Neural progenitor cell (in vitro differentiated cells): ENCODE results near the gene TUBAL3. TPM values are rescaled to one million over a fixed set of nuclear protein-coding genes. Genes with fewer than 3 reads are reported as not detected.

Source experiments
- DNase-seq: peaks from one replicate; pipeline ENCODE4 v3.0.0-alpha.2; 2016; ENCODE audit warnings: low spot score
- H2AFZ ChIP-seq: fragments of 200-600 bp; sonication (generic); replicated peaks from 2 replicates; pipeline ENCODE4 v1.6.1; 2016; ENCODE audit warnings: antibody characterized with exemption
- H3F3A ChIP-seq: fragments of 200-600 bp; sonication (generic); 2 replicates; pipeline ENCODE4 v1.6.1; 2016; ENCODE audit warnings: antibody characterized with exemption, low read depth
- H3K27ac ChIP-seq: fragments of 200-600 bp; sonication (generic); 2 replicates; pipeline ENCODE4 v1.5.1; 2016; ENCODE audit warnings: mild to moderate bottlenecking
- H3K27me3 ChIP-seq: fragments of 200-600 bp; sonication (generic); 2 replicates; pipeline ENCODE4 v1.6.1; 2016; ENCODE audit warnings: mild to moderate bottlenecking, moderate library complexity
- H3K36me3 ChIP-seq: fragments of 200-600 bp; sonication (generic); 2 replicates; pipeline ENCODE4 v1.5.1; 2016
- H3K4me1 ChIP-seq: fragments of 200-600 bp; sonication (generic); 2 replicates; pipeline ENCODE4 v1.6.1; 2016; ENCODE audit warnings: mixed run types
- H3K4me2 ChIP-seq: fragments of 200-600 bp; sonication (generic); 2 replicates; pipeline ENCODE4 v1.6.1; 2016
- H3K4me3 ChIP-seq: fragments of 200-600 bp; sonication (generic); 2 replicates; pipeline ENCODE4 v1.5.1; 2016
- H3K79me2 ChIP-seq: fragments of 200-600 bp; sonication (generic); 2 replicates; pipeline ENCODE4 v1.6.1; 2016; ENCODE audit warnings: low read depth
- H3K9ac ChIP-seq: fragments of 200-600 bp; sonication (generic); 2 replicates; pipeline ENCODE4 v1.6.1; 2016
- H3K9me3 ChIP-seq: fragments of 200-600 bp; sonication (generic); 2 replicates; pipeline ENCODE4 v1.5.1; 2016; ENCODE audit warnings: low read depth
- H4K20me1 ChIP-seq: fragments of 200-600 bp; sonication (generic); 2 replicates; pipeline ENCODE4 v1.6.1; 2016; ENCODE audit warnings: low read depth
- H3K27ac Mint-ChIP-seq: 3 replicates; pipeline ENCODE4 v1.8.0; 2021; ENCODE audit warnings: mixed read lengths
- H3K27me3 Mint-ChIP-seq: 2 replicates; pipeline ENCODE4 v1.8.0; 2022; ENCODE audit warnings: low read depth, mild to moderate bottlenecking, inconsistent platforms, moderate library complexity, mixed read lengths; ENCODE audit not compliant: insufficient read depth
- H3K36me3 Mint-ChIP-seq: 3 replicates; pipeline ENCODE4 v1.8.0; 2021; ENCODE audit warnings: mixed read lengths
- H3K4me1 Mint-ChIP-seq: 3 replicates; pipeline ENCODE4 v1.8.0; 2021; ENCODE audit warnings: mixed read lengths
- H3K4me3 Mint-ChIP-seq: 3 replicates; pipeline ENCODE4 v1.8.0; 2021; ENCODE audit warnings: mild to moderate bottlenecking, moderate library complexity, mixed read lengths
- H3K9me3 Mint-ChIP-seq: 3 replicates; pipeline ENCODE4 v1.8.0; 2020; ENCODE audit warnings: mixed read lengths
- EZH2 ChIP-seq: fragments of 200-600 bp; sonication (generic); IDR thresholded peaks from 2 replicates; pipeline ENCODE4 v1.6.1; 2017; ENCODE audit warnings: antibody characterized with exemption, mild to moderate bottlenecking, moderate library complexity
- EZH2phosphoT487 ChIP-seq: fragments of 200-600 bp; sonication (generic); IDR thresholded peaks from 2 replicates; pipeline ENCODE4 v1.6.1; 2017; ENCODE audit warnings: antibody characterized with exemption
- total RNA-seq: library from RNA; depleted of rRNA; stranded (reverse); fragments of >200 nt; gene quantifications from 2 replicates; pipeline ENCODE4 v1.2.3, GENCODE V29; 2015; ENCODE audit warnings: low replicate concordance
- TF ChIP-seq, protein P1 (sequence below): fragments of 200-600 bp; sonication (generic); IDR thresholded peaks from 2 replicates; pipeline ENCODE4 v1.5.1; 2017; ENCODE audit warnings: antibody characterized with exemption, mild to moderate bottlenecking

TUBAL3 gene
- total RNA-seq, 1 donor from 2014 or later = not detected

DNA sequence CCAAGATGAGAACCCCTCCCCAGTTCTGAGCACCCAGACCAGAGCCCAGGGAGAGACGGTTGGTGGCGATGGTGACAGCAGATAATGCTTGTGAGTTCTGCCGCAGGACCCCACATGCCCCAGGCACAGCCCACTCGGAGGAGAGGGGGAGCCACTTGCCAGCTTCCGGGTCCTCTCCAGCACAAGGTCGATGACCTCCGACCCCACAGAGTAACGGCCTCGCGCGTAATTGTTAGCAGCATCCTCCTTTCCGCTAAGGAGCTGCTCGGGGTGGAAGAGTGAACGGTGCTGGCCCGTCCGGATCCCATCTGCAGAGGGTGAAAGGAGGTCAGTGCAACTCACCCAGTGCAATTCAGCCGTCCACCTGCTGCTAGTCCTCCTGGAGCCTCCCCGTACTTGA lies 9.5 kb downstream of the TUBAL3 start:
- Mint-ChIP-seq H3K36me3 (no peaks in the 10 kb centered on the region), H3K4me1 (no peaks in the 10 kb centered on the region), H3K27ac (no peak overlapping the region), H3K27me3 (peaks cover 7% of the 10 kb centered on the region), H3K4me3 (no peak overlapping the region), H3K9me3 (peaks cover 25% of the 10 kb centered on the region)
- DNase-seq = no peak
- TF ChIP-seq EZH2phosphoT487 (no peak), EZH2 (no peak)
- TF ChIP-seq, protein P1, sequence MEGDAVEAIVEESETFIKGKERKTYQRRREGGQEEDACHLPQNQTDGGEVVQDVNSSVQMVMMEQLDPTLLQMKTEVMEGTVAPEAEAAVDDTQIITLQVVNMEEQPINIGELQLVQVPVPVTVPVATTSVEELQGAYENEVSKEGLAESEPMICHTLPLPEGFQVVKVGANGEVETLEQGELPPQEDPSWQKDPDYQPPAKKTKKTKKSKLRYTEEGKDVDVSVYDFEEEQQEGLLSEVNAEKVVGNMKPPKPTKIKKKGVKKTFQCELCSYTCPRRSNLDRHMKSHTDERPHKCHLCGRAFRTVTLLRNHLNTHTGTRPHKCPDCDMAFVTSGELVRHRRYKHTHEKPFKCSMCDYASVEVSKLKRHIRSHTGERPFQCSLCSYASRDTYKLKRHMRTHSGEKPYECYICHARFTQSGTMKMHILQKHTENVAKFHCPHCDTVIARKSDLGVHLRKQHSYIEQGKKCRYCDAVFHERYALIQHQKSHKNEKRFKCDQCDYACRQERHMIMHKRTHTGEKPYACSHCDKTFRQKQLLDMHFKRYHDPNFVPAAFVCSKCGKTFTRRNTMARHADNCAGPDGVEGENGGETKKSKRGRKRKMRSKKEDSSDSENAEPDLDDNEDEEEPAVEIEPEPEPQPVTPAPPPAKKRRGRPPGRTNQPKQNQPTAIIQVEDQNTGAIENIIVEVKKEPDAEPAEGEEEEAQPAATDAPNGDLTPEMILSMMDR = no peak
- H3K9ac ChIP-seq = no peak overlapping the region
- H3K36me3 ChIP-seq = no peaks in the 10 kb centered on the region
- H3F3A ChIP-seq = peaks cover 6% of the 10 kb centered on the region
- no peak overlapping the region for H3K4me3 ChIP-seq
- H3K27me3 ChIP-seq = no peaks in the 10 kb centered on the region
- no peak overlapping the region for H2AFZ ChIP-seq
- no peak overlapping the region for H3K4me2 ChIP-seq
- no peaks in the 10 kb centered on the region for H4K20me1 ChIP-seq
- peaks cover 15% of the 10 kb centered on the region for H3K9me3 ChIP-seq
- no peak overlapping the region for H3K27ac ChIP-seq
- H3K4me1 ChIP-seq = no peaks in the 10 kb centered on the region
- H3K79me2 ChIP-seq = no peaks in the 10 kb centered on the region

DNA sequence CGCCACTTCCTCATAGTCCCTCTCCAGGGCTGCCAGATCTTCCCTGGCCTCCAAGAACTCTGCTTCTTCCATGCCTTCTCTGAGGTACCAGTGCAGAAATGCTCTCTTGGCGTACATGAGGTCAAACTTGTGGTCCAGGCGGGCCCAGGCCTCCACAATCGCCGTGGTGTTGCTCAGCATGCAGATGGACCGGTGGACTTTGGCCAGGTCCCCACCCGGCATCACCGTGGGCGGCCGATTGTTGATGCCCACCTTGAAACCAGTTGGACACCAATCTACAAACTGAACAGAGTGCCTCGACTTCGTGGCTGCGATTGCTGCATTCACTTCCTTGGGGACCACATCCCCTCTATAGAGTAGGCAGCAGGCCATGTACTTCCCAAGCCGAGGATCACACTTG lies 11.1 kb downstream of the TUBAL3 start:
- DNase-seq = no peak
- peaks cover 18% of the 10 kb centered on the region for H3K9me3 ChIP-seq

DNA sequence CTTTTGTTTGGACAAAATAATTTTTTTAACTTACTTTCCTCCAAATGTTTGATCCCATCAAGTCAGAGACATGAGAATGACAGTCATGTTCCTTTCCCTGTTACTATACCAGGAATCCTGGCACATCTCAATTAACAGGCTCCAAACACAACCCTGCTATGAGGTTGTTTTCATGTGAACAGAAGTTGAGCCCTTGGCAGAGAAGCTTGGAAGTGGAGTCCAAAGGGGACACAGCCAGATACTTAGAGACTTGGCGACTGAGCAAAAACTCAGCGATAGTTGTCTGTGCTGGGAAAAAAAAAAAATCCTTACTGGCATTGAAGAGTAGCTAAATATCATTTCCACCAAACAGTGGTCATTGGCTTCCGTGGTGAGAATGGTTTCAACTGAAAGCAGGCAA lies 12.8 kb downstream of the TUBAL3 start:
- Histone ChIP-seq H3K9ac (no peak overlapping the region), H3K4me2 (no peak overlapping the region), H3K4me3 (no peak overlapping the region), H3F3A (peaks cover 6% of the 10 kb centered on the region), H3K27me3 (no peaks in the 10 kb centered on the region), H4K20me1 (no peaks in the 10 kb centered on the region), H3K79me2 (no peaks in the 10 kb centered on the region), H3K9me3 (peaks cover 18% of the 10 kb centered on the region), H3K4me1 (no peaks in the 10 kb centered on the region), H2AFZ (no peak overlapping the region), H3K27ac (no peak overlapping the region), H3K36me3 (no peaks in the 10 kb centered on the region)
- DNase-seq = no peak
- H3K36me3 Mint-ChIP-seq = no peaks in the 10 kb centered on the region
- H3K9me3 Mint-ChIP-seq = peaks cover 39% of the 10 kb centered on the region
- no peak overlapping the region for H3K4me3 Mint-ChIP-seq
- H3K27ac Mint-ChIP-seq = no peak overlapping the region
- no peaks in the 10 kb centered on the region for H3K4me1 Mint-ChIP-seq
- no peak for TF ChIP-seq EZH2phosphoT487
- TF ChIP-seq, protein P1 = no peak
- TF ChIP-seq EZH2 = no peak
- peaks cover 3% of the 10 kb centered on the region for H3K27me3 Mint-ChIP-seq

More for the DNA sequence above, 11.1 kb downstream of the TUBAL3 start:
- Mint-ChIP-seq H3K9me3 (peaks cover 35% of the 10 kb centered on the region), H3K4me3 (no peak overlapping the region), H3K36me3 (no peaks in the 10 kb centered on the region), H3K27ac (no peak overlapping the region), H3K27me3 (peaks cover 7% of the 10 kb centered on the region), H3K4me1 (no peaks in the 10 kb centered on the region)
- TF ChIP-seq EZH2 = no peak
- TF ChIP-seq, protein P1 = no peak
- no peak for TF ChIP-seq EZH2phosphoT487
- H3K4me3 ChIP-seq = no peak overlapping the region
- no peak overlapping the region for H3K9ac ChIP-seq
- no peak overlapping the region for H3K27ac ChIP-seq
- H3K79me2 ChIP-seq = no peaks in the 10 kb centered on the region
- no peaks in the 10 kb centered on the region for H3K36me3 ChIP-seq
- peaks cover 6% of the 10 kb centered on the region for H3F3A ChIP-seq
- H3K4me1 ChIP-seq = no peaks in the 10 kb centered on the region
- H3K4me2 ChIP-seq = no peak overlapping the region
- H3K27me3 ChIP-seq = no peaks in the 10 kb centered on the region
- H2AFZ ChIP-seq = no peak overlapping the region
- H4K20me1 ChIP-seq = no peaks in the 10 kb centered on the region
